Hepatocyte (in vitro differentiated cells): ENCODE measurements around the gene CABP2. TPM values are rescaled to one million over a fixed set of nuclear protein-coding genes. Genes with fewer than 3 reads are reported as not detected.

Experiments
- DNase-seq: peaks from one replicate; pipeline ENCODE4 v3.0.0-alpha.2; 2016; ENCODE audit warnings: low spot score
- H2AFZ ChIP-seq: fragments of 200-600 bp; sonication (generic); 2 replicates; pipeline ENCODE4 v1.6.0; 2016; ENCODE audit warnings: antibody characterized with exemption, mild to moderate bottlenecking
- H3K27ac ChIP-seq: fragments of 200-600 bp; sonication (generic); 2 replicates; pipeline ENCODE4 v1.5.1; 2016; ENCODE audit warnings: mild to moderate bottlenecking
- H3K27me3 ChIP-seq: fragments of 200-600 bp; sonication (generic); 2 replicates; pipeline ENCODE4 v1.6.1; 2016
- H3K36me3 ChIP-seq: fragments of 200-600 bp; sonication (generic); replicated peaks from 2 replicates; pipeline ENCODE4 v1.5.1; 2016; ENCODE audit warnings: low read depth; ENCODE audit not compliant: insufficient read depth
- H3K4me1 ChIP-seq: fragments of 200-600 bp; sonication (generic); 2 replicates; pipeline ENCODE4 v1.5.1; 2016; ENCODE audit warnings: mild to moderate bottlenecking, moderate library complexity; ENCODE audit not compliant: insufficient read depth
- H3K4me2 ChIP-seq: fragments of 200-600 bp; sonication (generic); 2 replicates; pipeline ENCODE4 v1.6.0; 2016
- H3K4me3 ChIP-seq: fragments of 200-600 bp; sonication (generic); 2 replicates; pipeline ENCODE4 v1.5.1; 2016; ENCODE audit warnings: mild to moderate bottlenecking
- H3K79me2 ChIP-seq: fragments of 200-600 bp; sonication (generic); 2 replicates; pipeline ENCODE4 v1.6.0; 2017; ENCODE audit warnings: mild to moderate bottlenecking
- H3K9me2 ChIP-seq: fragments of 200-600 bp; sonication (generic); replicated peaks from 2 replicates; pipeline ENCODE4 v1.6.0; 2017; ENCODE audit warnings: mild to moderate bottlenecking; ENCODE audit not compliant: insufficient read depth
- H3K9me3 ChIP-seq: fragments of 200-600 bp; sonication (generic); 2 replicates; pipeline ENCODE4 v1.5.1; 2016; ENCODE audit warnings: low read depth, mild to moderate bottlenecking
- H4K20me1 ChIP-seq: fragments of 200-600 bp; sonication (generic); 2 replicates; pipeline ENCODE4 v1.6.0; 2016; ENCODE audit warnings: mild to moderate bottlenecking; ENCODE audit not compliant: insufficient read depth, poor library complexity, severe bottlenecking
- EZH2 ChIP-seq: fragments of 200-600 bp; sonication (generic); IDR thresholded peaks from 2 replicates; pipeline ENCODE4 v1.6.1; 2016; ENCODE audit warnings: antibody characterized with exemption, mild to moderate bottlenecking, borderline replicate concordance
- EZH2phosphoT487 ChIP-seq: fragments of 200-600 bp; sonication (generic); IDR thresholded peaks from one replicate; pipeline ENCODE4 v1.6.1; 2018; ENCODE audit warnings: antibody characterized with exemption, mild to moderate bottlenecking, low read depth, moderate library complexity; ENCODE audit not compliant: unreplicated experiment, severe bottlenecking
- WGBS: methylation state at CpG from one replicate; pipeline ENCODE4 v1.1.6; 2016; ENCODE audit warnings: low lambda C conversion rate; ENCODE audit errors: missing lambda C conversion rate; 5-methylcytosine and 5-hydroxymethylcytosine counted together
- polyA plus RNA-seq: library from polyadenylated mRNA; unstranded; fragments of >200 nt; fragmentation: Nextera tagmentation; extraction: Ambion mirVana; gene quantifications from 2 replicates; pipeline ENCODE4 v1.2.1, GENCODE V29; 2016
- total RNA-seq: library from RNA; depleted of rRNA; stranded (reverse); fragments of >200 nt; gene quantifications from 2 replicates; pipeline ENCODE4 v1.2.3, GENCODE V29; 2014
- TF ChIP-seq, protein P1 (sequence below): fragments of 200-600 bp; sonication (generic); IDR thresholded peaks from 2 replicates; pipeline ENCODE4 v1.5.1; 2016; ENCODE audit warnings: antibody characterized with exemption, mild to moderate bottlenecking; ENCODE audit not compliant: poor library complexity

CABP2 gene
- total and polyA plus RNA-seq, 2 experiments from 2014 or later, result not detected

DNA sequence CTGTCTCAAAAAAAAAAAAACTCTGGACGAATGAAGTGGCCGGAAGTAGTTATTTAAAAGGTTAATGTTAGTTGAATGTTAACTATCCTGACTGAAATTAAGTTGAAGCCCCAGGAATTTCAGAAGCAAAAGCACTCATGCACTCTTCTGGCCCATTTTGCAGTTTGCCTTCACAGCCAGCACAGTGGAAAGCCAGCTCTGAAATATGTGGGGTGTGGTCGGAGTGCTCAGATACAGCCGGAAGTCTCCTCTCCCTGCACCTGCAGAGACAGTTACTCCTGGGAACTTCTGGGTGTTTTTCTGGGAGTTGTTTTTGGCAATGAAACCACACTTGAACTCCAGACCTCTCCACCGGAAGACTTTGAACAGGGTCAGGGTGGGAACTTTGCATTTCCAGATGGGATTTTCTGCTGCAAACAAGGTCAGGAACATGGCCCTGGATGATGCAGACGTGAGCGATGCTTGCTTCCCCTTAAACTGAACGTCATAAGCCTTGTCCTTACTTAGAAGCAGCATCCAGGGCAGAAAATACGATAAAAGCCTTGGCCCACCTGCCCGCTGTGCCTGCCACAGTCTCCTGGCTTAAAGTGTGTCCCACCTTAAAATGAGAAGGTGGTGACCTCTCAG is 21.5 kb upstream of the CABP2 start:
- no peak overlapping the region for H3K27ac ChIP-seq
- no peaks in the 10 kb centered on the region for H3K9me2 ChIP-seq
- H3K36me3 ChIP-seq, result no peaks in the 10 kb centered on the region
- H3K4me3 ChIP-seq, result no peak overlapping the region
- H3K27me3 ChIP-seq, result no peaks in the 10 kb centered on the region
- H3K79me2 ChIP-seq, result no peaks in the 10 kb centered on the region
- TF ChIP-seq EZH2phosphoT487 (no peak), EZH2 (no peak)
- TF ChIP-seq, protein P1, sequence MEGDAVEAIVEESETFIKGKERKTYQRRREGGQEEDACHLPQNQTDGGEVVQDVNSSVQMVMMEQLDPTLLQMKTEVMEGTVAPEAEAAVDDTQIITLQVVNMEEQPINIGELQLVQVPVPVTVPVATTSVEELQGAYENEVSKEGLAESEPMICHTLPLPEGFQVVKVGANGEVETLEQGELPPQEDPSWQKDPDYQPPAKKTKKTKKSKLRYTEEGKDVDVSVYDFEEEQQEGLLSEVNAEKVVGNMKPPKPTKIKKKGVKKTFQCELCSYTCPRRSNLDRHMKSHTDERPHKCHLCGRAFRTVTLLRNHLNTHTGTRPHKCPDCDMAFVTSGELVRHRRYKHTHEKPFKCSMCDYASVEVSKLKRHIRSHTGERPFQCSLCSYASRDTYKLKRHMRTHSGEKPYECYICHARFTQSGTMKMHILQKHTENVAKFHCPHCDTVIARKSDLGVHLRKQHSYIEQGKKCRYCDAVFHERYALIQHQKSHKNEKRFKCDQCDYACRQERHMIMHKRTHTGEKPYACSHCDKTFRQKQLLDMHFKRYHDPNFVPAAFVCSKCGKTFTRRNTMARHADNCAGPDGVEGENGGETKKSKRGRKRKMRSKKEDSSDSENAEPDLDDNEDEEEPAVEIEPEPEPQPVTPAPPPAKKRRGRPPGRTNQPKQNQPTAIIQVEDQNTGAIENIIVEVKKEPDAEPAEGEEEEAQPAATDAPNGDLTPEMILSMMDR, result no peak
- H4K20me1 ChIP-seq, result no peaks in the 10 kb centered on the region
- no peaks in the 10 kb centered on the region for H3K9me3 ChIP-seq
- H2AFZ ChIP-seq, result no peak overlapping the region
- 87% methylated on average over 10 of the region's 10 CpGs for WGBS
- no peak overlapping the region for H3K4me2 ChIP-seq
- no peak for DNase-seq
- H3K4me1 ChIP-seq, result no peaks in the 10 kb centered on the region

DNA sequence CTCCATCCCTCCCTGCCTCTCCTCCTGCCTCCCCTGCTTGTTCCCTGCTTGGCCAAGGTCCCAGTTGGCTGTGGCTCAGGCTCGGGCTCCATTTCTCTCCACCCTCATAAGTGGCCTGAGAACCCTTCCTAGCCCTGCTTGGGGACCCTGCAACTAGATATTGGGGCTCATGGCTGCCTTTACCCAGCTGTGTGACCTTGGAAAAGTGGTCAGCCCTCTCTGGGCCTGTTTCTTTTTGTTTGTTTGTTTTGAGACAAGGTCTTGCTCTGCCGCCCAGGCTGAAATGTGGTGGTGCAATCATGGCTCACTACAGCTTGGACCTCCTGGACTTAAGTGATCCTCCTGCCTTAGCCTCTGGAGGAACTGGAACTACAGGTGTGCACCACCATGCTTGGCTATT is 20.3 kb upstream of the CABP2 start:
- Histone ChIP-seq H3K4me3 (no peak overlapping the region), H3K79me2 (no peaks in the 10 kb centered on the region), H3K4me2 (no peak overlapping the region), H3K9me3 (no peaks in the 10 kb centered on the region), H3K9me2 (no peaks in the 10 kb centered on the region), H4K20me1 (no peaks in the 10 kb centered on the region), H3K27ac (no peak overlapping the region), H3K4me1 (no peaks in the 10 kb centered on the region), H3K27me3 (no peaks in the 10 kb centered on the region), H2AFZ (no peak overlapping the region), H3K36me3 (no peaks in the 10 kb centered on the region)
- WGBS, result 74% methylated on average over 2 of the region's 2 CpGs
- TF ChIP-seq, protein P1, result no peak
- DNase-seq, result no peak

DNA sequence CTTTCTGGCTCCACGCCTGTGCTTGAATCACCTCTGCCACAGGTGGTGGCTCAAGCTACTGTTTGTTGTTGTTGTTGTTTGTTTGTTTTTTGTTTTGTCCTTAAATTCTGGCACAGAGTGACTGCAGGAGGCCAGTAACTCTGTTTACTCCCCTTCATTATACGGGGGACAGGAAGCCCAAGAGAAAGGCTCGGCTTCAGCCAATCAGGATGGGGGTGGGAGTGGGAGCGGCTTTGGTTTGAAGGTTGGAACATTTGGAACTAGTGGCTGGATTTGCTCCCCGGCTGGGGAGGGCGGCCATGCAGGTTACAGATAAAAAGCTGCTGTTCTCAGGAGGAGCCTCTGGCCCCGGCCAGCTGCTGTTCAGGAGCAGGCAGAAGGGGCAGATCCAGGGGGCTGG is 19.7 kb upstream of the CABP2 start:
- Histone ChIP-seq H3K9me3 (no peaks in the 10 kb centered on the region), H3K4me2 (no peak overlapping the region), H3K27ac (no peak overlapping the region), H2AFZ (no peak overlapping the region), H3K27me3 (no peaks in the 10 kb centered on the region), H4K20me1 (no peaks in the 10 kb centered on the region), H3K79me2 (no peaks in the 10 kb centered on the region), H3K36me3 (no peaks in the 10 kb centered on the region), H3K4me3 (no peak overlapping the region), H3K9me2 (no peaks in the 10 kb centered on the region), H3K4me1 (no peaks in the 10 kb centered on the region)
- no peak for TF ChIP-seq EZH2
- DNase-seq, result no peak
- 64% methylated on average over 7 of the region's 7 CpGs for WGBS

DNA sequence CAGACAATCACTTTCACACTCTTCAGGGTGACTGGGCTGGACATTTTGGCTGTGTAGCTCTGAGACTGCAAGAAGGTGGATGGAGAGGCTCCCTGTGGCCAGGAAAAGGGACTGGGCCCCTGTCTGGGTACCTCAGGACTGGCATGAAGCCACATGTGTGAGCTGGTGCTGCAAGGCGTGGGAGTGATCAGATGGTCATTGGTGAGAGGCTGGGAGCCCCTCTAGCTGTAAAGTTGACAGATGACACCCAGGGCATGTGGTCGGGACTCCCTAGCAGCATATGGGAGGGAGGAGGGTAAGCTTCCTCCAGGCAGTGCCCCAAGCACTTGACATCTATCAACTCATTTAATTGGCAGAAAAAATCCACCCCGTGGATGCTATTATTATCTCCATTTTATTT is 18.9 kb upstream of the CABP2 start:
- H3K9me3 ChIP-seq, result no peaks in the 10 kb centered on the region
- no peaks in the 10 kb centered on the region for H4K20me1 ChIP-seq
- no peak for DNase-seq
- H3K27me3 ChIP-seq, result no peaks in the 10 kb centered on the region
- no peak overlapping the region for H3K27ac ChIP-seq
- no peak overlapping the region for H2AFZ ChIP-seq
- no peak for TF ChIP-seq EZH2phosphoT487
- TF ChIP-seq, protein P1, result no peak
- no peak for TF ChIP-seq EZH2
- no peak overlapping the region for H3K4me3 ChIP-seq
- 65% methylated on average over 3 of the region's 3 CpGs for WGBS
- H3K79me2 ChIP-seq, result no peaks in the 10 kb centered on the region
- no peaks in the 10 kb centered on the region for H3K4me1 ChIP-seq
- no peaks in the 10 kb centered on the region for H3K36me3 ChIP-seq
- H3K4me2 ChIP-seq, result no peak overlapping the region
- no peaks in the 10 kb centered on the region for H3K9me2 ChIP-seq
